NB4 (cell line): ENCODE data around the gene PSMB2.
"Not testable (repeated sequence)": the region's sequence is repeated elsewhere in the genome, so short reads cannot be mapped to it uniquely, and the experiment has no call there.

Source experiments
- DNase-seq: peaks from one replicate; pipeline ENCODE4 v3.0.0; 2010; ENCODE audit warnings: low read depth
- H3K4me3 ChIP-seq: one replicate; pipeline ENCODE4 v1.5.1; 2011; ENCODE audit warnings: mild to moderate bottlenecking, low read depth, low read length, moderate library complexity
- MYC ChIP-seq: IDR thresholded peaks from 2 replicates; pipeline ENCODE4 v1.6.1; 2011; ENCODE audit warnings: low read depth, low read length
- POLR2A ChIP-seq: IDR thresholded peaks from 2 replicates; pipeline ENCODE4 v1.6.1; 2011; ENCODE audit warnings: mild to moderate bottlenecking; ENCODE audit not compliant: insufficient read length; ENCODE audit errors: extremely low read depth
- TF ChIP-seq, protein P1 (sequence below): IDR thresholded peaks from one replicate; pipeline ENCODE4 v1.5.1; 2012; ENCODE audit warnings: low read depth, low read length
- TF ChIP-seq, protein P2 (sequence below): IDR thresholded peaks from 2 replicates; pipeline ENCODE4 v1.6.1; 2011; ENCODE audit warnings: low read depth, low read length

PSMB2 gene

DNA sequence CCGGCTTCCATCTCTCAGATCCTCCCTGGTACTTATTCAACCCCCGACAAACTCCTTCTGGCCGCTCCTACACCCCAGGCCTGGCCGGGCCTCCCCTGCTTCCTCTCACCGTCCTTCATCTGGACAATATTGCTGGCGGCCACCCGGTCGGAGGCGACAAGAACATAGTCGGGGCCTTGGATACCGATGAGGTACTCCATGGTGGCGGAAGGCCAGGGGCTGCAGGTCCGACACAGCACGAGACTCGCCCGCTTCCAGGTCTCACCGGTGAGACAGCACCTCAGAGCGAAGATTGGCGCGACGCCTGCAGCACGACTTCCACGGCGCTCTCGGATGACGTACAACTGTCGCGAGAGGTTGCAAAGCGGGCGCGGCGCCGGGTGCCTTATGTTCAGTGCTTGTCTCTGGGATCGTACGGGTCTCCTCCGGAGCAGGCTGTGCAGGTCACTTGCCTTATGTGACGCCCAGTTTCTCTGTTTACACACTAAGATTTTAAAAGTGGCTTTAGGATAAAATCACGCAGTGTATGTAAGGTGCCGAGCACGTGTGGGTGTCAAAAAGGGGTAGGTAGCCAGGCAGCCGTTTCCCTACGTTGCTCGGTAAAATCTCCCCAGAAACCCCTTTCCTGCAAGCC lies at the start of gene PSMB2:
TSS of gene PSMB2 (minus strand) at position 294 of the 634 bp plus-strand sequence. CDS start at position 200, 94 bp downstream.
- TF ChIP-seq, protein P1, sequence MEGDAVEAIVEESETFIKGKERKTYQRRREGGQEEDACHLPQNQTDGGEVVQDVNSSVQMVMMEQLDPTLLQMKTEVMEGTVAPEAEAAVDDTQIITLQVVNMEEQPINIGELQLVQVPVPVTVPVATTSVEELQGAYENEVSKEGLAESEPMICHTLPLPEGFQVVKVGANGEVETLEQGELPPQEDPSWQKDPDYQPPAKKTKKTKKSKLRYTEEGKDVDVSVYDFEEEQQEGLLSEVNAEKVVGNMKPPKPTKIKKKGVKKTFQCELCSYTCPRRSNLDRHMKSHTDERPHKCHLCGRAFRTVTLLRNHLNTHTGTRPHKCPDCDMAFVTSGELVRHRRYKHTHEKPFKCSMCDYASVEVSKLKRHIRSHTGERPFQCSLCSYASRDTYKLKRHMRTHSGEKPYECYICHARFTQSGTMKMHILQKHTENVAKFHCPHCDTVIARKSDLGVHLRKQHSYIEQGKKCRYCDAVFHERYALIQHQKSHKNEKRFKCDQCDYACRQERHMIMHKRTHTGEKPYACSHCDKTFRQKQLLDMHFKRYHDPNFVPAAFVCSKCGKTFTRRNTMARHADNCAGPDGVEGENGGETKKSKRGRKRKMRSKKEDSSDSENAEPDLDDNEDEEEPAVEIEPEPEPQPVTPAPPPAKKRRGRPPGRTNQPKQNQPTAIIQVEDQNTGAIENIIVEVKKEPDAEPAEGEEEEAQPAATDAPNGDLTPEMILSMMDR, result no peak
- TF ChIP-seq MYC (peak; percentile 90), POLR2A (peak; percentile 86)
- TF ChIP-seq, protein P2, sequence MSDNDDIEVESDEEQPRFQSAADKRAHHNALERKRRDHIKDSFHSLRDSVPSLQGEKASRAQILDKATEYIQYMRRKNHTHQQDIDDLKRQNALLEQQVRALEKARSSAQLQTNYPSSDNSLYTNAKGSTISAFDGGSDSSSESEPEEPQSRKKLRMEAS, result peak; percentile 81; the same call in 1 of the 2 replicates
- DNase-seq, result peak; percentile 97
- H3K4me3 ChIP-seq, result peak within 1 kb of the TSS; percentile 95

DNA sequence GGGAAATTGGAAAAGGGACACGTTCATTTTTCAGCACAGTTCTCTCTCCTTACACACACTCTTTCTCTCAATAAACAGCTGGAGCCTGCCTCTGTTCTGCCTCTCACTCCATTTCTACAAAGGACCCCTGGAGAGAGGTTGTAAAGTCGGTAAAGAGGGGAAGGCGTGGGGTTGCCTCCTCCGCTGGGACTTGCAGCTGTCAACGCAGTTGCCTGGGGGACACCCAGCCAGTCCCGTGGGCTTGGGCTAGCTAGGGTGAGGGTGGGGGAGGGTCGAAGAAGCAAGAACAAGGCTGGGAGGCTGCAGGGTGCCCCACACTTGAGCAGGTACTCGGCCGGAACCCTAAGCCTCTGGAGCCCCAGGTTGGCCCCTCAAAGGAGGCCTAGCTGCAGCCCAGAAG lies 49.8 kb upstream of the PSMB2 start:
- H3K4me3 ChIP-seq, result no peak overlapping the region
- TF ChIP-seq MYC (0 out of 2 replicates have a peak, but pooled peaks have one; percentile 7), POLR2A (no peak)
- TF ChIP-seq, protein P2, result 0 out of 2 replicates have a peak, but pooled peaks have one; percentile 50
- TF ChIP-seq, protein P1, result no peak
- DNase-seq, result peak; percentile 73

DNA sequence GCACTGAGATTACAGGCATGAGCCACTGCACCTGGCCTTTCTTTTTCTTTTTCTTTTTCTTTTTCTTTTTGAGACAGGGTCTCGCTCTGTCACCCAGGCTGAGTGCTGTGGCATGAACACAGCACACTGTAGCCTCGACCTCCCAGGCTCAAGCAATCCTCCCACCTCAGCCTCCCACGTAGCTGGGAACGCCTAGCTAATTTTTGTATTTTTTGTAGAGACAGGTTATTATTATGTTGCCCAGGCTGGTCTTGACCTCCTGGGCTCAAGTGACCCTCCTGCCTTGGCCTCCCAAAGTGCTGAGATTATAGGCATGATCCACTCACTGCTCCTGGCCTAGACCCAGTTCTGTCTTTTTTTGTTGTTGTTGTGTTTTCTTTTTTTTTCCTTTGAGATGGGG lies 48.8 kb upstream of the PSMB2 start:
- not testable (repeated sequence) for H3K4me3 ChIP-seq, DNase-seq

DNA sequence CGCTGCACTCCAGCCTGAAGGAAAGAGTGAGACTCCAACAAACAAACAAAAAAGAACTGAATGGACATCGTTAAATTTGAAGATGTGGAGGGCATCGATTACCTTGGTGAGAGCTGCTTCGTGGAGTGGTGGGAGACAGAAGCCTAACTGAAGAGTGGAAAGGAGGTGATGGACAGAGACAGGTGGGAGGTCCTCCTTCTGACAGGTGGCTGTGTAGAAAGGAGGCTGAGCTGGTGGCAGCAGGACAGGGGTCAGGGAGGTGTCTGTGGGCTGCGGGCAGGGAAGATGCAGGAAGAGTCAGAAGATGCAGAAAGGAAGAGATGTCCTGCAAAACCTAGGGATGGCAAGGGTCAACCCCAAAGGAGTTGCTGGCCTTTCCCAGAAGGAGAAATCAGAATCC lies 46.8 kb upstream of the PSMB2 start:
- TF ChIP-seq MYC (no peak), POLR2A (no peak)
- TF ChIP-seq, protein P1, result no peak
- TF ChIP-seq, protein P2, result no peak
- H3K4me3 ChIP-seq, result no peak overlapping the region
- DNase-seq, result no peak

DNA sequence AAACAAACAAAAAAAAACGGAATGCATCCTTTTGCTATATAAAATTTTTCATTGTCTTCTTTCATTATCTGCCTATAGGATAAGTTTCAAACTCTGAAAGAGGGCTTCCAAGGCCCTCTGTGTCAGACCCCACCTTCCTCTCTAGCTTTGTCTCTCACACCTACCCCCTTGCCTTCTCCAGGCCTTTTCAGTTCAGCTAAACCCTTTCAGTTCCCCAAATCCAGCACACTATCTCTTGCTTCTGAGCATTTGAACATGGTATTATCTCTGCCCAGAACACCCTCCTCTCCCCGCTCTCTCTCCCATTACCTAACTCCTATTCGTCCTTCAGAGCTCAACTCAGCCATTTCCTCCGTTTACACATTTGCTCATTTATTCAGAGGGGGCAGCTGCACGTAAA lies 41.7 kb upstream of the PSMB2 start:
- DNase-seq, result no peak
- H3K4me3 ChIP-seq, result no peak overlapping the region
- TF ChIP-seq, protein P2, result no peak
- TF ChIP-seq, protein P1, result no peak
- TF ChIP-seq MYC (no peak), POLR2A (no peak)

DNA sequence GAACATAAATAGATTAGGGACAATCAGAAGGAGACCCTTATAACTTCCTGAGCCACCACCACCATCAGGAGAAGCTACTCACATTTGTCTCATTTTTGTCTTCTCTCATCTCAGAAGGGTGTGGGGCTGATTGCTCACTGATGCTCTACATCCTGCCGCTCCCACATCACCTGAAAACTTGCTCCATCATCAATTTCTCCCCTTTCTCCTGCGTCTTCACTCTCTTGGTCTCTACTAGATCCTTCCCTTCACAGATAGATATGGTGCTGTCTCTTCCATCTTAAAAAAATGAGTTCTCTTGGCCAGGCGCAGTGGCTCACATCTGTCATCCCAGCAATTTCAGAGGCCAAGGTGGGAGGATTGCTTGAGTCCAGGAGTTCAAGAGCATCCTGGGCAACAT lies 38.9 kb upstream of the PSMB2 start:
- no peak for DNase-seq
- TF ChIP-seq POLR2A (no peak), MYC (no peak)
- TF ChIP-seq, protein P2, result no peak
- TF ChIP-seq, protein P1, result no peak
- no peak overlapping the region for H3K4me3 ChIP-seq
